Measurements from ENCODE around the gene AFAP1. TPM values are rescaled to one million over a fixed set of nuclear protein-coding genes. Genes with fewer than 3 reads are reported as not detected.
A peak's percentile ranks its signal among the peaks of the same experiment; 100 is the strongest.

AFAP1 gene
- polyA plus RNA-seq, 1 experiment: 61.7 TPM

DNA sequence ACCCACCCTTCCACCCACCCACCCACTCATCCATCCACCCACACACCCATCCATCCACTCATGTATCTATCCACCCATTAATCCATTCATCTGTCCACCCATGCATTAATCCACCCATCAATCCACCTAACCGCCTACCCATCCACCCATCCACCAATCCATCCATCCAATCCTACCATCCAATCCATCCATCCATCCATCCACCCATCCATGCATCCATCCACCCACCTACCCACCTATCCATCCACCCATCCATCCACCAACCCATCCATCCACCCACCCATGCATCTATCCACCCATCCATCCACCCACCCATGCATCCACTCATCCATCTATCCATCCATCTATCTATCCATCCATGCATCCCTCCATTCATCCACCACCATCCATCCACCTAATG, 34.8 kb upstream of the AFAP1 start:
- Histone ChIP-seq H3K27ac (ENCODE audit: low read depth, low read length) (no peak overlapping the region), H3K9me3 (ENCODE audit: control insufficient read depth, insufficient read depth, low read length) (no peaks in the 10 kb centered on the region; the same call in 1 of the 2 replicates), H3K4me3 (ENCODE audit: low read depth, low read length) (no peak overlapping the region), H3K27me3 (ENCODE audit: control insufficient read depth, insufficient read depth, low read length) (no peaks in the 10 kb centered on the region)
- no peak for DNase-seq (ENCODE audit: low read depth, low spot score)
- ChIA-PET POLR2A (no interaction called here), CTCF (no interaction called here)
- TF ChIP-seq, protein P1, sequence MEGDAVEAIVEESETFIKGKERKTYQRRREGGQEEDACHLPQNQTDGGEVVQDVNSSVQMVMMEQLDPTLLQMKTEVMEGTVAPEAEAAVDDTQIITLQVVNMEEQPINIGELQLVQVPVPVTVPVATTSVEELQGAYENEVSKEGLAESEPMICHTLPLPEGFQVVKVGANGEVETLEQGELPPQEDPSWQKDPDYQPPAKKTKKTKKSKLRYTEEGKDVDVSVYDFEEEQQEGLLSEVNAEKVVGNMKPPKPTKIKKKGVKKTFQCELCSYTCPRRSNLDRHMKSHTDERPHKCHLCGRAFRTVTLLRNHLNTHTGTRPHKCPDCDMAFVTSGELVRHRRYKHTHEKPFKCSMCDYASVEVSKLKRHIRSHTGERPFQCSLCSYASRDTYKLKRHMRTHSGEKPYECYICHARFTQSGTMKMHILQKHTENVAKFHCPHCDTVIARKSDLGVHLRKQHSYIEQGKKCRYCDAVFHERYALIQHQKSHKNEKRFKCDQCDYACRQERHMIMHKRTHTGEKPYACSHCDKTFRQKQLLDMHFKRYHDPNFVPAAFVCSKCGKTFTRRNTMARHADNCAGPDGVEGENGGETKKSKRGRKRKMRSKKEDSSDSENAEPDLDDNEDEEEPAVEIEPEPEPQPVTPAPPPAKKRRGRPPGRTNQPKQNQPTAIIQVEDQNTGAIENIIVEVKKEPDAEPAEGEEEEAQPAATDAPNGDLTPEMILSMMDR (IDR thresholded peaks at IDR 0.05; ENCODE audit: low read depth, low read length): no peak

DNA sequence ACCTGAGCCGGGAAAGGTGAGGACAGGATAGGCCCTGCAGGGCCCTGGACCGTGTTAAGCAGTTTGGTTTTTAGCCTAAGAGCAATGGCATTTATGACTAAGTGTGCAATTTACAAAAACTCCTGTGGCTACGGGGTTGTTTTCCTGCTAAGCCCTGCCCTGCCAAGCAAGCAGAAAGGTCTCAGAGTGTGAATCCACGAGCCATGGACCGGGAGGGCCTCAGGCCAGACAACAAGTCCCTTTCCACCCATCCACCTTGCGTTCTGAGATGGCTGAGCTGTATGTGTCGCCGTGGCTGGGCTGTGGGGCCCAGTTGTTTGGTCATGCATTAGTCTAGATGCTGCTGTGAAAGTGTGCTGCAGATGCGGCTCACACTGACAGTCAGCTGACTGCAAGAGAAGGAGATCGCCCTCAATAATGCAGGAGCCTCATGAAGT, 33.9 kb upstream of the AFAP1 start:
- Histone ChIP-seq H3K4me3 (ENCODE audit: low read depth, low read length) (no peak overlapping the region), H3K9me3 (ENCODE audit: control insufficient read depth, insufficient read depth, low read length) (no peaks in the 10 kb centered on the region; the same call in 1 of the 2 replicates), H3K27me3 (ENCODE audit: control insufficient read depth, insufficient read depth, low read length) (no peaks in the 10 kb centered on the region), H3K27ac (ENCODE audit: low read depth, low read length) (peak overlapping the region; percentile 21)
- CTCF ChIA-PET: interaction anchor here (1.2 to 1.9 kb wide), 4 partner anchors 13 to 172 kb away, joined by 4 to 5 read pairs (median 4); no protein-coding TSS in a partner anchor
- TF ChIP-seq, protein P1 (IDR thresholded peaks at IDR 0.05; ENCODE audit: low read depth, low read length): no peak
- POLR2A ChIA-PET: no interaction called here
- no peak for DNase-seq (ENCODE audit: low read depth, low spot score)

DNA sequence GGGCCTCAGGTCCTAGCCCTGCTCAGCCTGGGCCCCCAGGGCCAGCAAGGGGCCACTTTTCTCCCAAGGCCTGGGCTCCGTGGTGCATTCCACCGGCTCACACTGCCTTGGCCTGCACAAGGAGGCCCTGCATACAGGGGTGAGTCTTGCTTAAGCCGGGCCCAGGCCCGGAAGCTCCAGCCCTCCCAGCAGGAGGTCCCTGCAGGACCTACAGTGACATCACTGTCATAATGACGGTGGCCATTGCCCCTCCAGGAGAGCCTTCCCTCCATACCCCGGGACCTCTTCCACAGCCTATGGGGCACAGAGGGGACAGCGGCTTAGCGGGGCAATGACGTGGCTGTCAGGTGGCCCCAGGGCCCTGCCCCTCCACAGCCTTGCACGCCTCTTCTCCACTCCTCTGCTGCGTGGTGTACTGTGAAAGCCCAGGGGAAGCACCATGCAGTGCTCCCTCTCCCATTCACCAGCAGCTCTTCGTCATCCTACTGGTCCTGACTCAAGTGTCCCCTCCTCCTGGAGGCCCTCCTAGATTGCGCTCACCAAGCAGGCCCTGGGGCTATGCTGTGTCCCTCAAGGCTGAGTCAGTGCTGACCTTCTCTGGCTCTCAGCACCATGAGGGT, 32.3 kb upstream of the AFAP1 start:
- no peaks in the 10 kb centered on the region for H3K27me3 ChIP-seq (ENCODE audit: control insufficient read depth, insufficient read depth, low read length)
- H3K9me3 ChIP-seq (ENCODE audit: control insufficient read depth, insufficient read depth, low read length): no peaks in the 10 kb centered on the region; the same call in 1 of the 2 replicates
- no peak for DNase-seq (ENCODE audit: low read depth, low spot score)
- CTCF ChIA-PET: interaction anchor here (1.9 kb wide), 1 partner anchor 16 kb away, joined by 4 read pairs; no protein-coding TSS in a partner anchor
- TF ChIP-seq, protein P1 (IDR thresholded peaks at IDR 0.05; ENCODE audit: low read depth, low read length): no peak
- H3K4me3 ChIP-seq (ENCODE audit: low read depth, low read length): no peak overlapping the region
- H3K27ac ChIP-seq (ENCODE audit: low read depth, low read length): no peak overlapping the region
- POLR2A ChIA-PET: no interaction called here

DNA sequence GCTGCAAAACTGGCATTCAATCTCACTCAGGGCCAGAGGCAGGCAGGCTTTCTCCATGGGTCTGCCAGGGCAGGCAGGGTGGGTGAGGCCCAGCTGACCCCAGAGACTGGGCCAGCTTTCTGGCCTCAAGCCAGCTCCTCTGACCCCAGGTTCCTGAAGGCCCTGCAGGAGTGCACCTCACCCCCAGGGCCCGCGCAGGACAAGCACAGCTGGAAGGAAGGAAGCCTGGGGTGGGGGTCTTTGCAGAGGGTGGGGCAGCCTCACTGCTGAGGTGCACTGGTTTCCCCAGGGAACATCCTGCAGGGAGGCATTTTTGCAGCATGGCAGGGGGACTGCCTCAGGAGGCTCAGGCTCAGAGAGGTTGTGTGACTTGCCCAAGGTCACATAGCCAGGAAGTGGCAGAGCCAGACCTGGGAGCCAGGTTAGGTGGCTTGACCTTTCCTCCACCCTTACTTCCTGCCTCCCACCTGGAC, 31.5 kb upstream of the AFAP1 start:
- no peak for DNase-seq (ENCODE audit: low read depth, low spot score)
- H3K9me3 ChIP-seq (ENCODE audit: control insufficient read depth, insufficient read depth, low read length): peaks cover 3% of the 10 kb centered on the region; the same call in 1 of the 2 replicates
- TF ChIP-seq, protein P1 (IDR thresholded peaks at IDR 0.05; ENCODE audit: low read depth, low read length): no peak
- H3K27me3 ChIP-seq (ENCODE audit: control insufficient read depth, insufficient read depth, low read length): no peaks in the 10 kb centered on the region
- POLR2A ChIA-PET: interaction anchor here (0.6 kb wide), 1 partner anchor 179 kb away, joined by 6 read pairs; no protein-coding TSS in a partner anchor
- H3K27ac ChIP-seq (ENCODE audit: low read depth, low read length): no peak overlapping the region
- CTCF ChIA-PET: no interaction called here
- no peak overlapping the region; the same call in 1 of the 2 replicates for H3K4me3 ChIP-seq (ENCODE audit: low read depth, low read length)

DNA sequence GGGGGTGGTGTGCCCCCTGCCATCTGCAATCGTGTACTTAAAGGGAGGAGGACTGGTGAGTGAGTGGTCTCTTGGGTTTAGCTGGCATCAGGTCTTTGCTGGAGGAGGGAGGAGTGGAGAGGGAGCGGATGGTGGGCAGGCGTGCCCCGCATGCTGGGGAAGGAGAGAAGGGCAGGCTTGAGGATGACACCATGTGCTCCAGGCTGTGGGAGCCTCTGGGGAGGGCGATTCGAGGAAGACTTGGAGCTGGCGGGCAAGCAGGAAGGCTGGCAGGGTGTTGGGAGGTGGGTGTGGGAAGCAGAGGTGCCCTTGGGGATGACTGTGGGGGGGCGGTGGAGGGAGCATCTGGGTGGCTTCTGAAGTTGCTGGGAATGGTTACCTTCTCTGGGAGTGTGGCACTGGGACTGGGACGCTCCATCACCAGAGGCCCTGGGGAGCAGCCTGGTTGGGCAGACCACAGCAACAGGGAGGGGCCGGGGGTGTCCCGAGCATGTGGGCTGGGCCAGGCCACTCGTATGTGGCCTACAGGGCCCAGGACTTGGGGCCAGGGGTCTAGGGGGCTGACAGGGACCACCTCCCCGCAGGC, 30.8 kb upstream of the AFAP1 start:
- TF ChIP-seq, protein P1 (IDR thresholded peaks at IDR 0.05; ENCODE audit: low read depth, low read length): no peak
- no peaks in the 10 kb centered on the region for H3K27me3 ChIP-seq (ENCODE audit: control insufficient read depth, insufficient read depth, low read length)
- H3K27ac ChIP-seq (ENCODE audit: low read depth, low read length): peak overlapping the region; percentile 96
- ChIA-PET CTCF (no interaction called here), POLR2A (interaction anchor here (0.6 to 1.5 kb wide), 3 partner anchors 14 to 179 kb away, joined by 3 to 6 read pairs (median 4); partner anchors contain the start of gene AFAP1)
- peak overlapping the region; percentile 38 for H3K4me3 ChIP-seq (ENCODE audit: low read depth, low read length)
- H3K9me3 ChIP-seq (ENCODE audit: control insufficient read depth, insufficient read depth, low read length): peaks cover 4% of the 10 kb centered on the region; the same call in 1 of the 2 replicates
- DNase-seq (ENCODE audit: low read depth, low spot score): no peak

Data from AG04450 (cell line).